HG02642 (cell line): ENCODE results near the gene SUPT20H.

Source experiments
- ATAC-seq: cut with Tn5 transposase; IDR thresholded peaks from one replicate; pipeline ENCODE4 v1.9.1; 2021; ENCODE audit warnings: mild to moderate bottlenecking; ENCODE audit not compliant: unreplicated experiment, poor library complexity

The SUPT20H gene

DNA sequence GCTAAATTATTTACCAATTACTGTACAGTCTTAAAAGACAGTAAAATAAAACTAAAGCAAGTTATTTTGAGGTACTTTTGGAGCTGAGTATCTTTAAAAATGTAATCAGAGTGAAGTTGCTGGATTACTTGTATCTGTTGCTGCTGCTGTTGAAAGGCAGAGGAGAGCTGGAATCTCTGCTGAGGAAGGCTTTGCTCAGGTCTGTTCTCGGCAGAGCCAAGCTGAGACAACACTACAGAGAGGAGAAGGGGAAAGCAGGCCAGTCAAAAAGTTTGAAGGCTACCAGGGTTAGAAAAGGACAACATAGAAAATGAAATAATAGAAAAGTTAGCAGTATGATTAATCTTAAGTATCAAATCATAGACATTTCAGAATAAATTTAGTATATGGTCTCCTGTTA lies 49.1 kb downstream of the SUPT20H start:
- ATAC-seq: no peak

DNA sequence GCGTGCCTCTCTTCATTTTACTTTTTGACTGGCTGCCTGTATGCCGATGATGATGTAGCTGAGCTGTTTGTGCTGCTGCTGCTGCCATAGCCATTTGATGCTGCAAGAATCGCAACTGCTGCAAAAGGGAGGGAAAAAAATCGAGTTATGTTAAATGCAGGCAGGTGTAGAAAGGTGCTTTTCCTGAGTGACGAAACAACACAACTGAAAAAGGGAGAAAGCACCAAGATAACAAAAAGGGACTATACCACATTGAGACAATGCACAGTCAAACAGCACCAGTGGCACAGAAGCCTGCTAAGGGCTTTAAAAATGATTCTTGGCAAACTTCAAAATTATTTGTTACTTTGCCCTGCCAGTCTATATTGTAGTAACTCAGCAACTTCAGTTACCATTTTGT lies 49.8 kb downstream of the SUPT20H start:
- no peak for ATAC-seq

- ATAC-seq: no peak
These were observed 57.6 kb downstream of the SUPT20H start for GRCh38 chr13:37001921-37002250.

GRCh38 chr13:36999054-36999714 lies 60.3 kb downstream of the SUPT20H start, which contains the start of gene ALG5:
Gene ALG5 (minus strand): TSS chr13:36999340. CDS start chr13:36999300, 40 bp downstream.
- peak; percentile 70 for ATAC-seq

GRCh38 chr13:36998624-36999041 lies 60.9 kb downstream of the SUPT20H start:
- ATAC-seq: no peak

DNA sequence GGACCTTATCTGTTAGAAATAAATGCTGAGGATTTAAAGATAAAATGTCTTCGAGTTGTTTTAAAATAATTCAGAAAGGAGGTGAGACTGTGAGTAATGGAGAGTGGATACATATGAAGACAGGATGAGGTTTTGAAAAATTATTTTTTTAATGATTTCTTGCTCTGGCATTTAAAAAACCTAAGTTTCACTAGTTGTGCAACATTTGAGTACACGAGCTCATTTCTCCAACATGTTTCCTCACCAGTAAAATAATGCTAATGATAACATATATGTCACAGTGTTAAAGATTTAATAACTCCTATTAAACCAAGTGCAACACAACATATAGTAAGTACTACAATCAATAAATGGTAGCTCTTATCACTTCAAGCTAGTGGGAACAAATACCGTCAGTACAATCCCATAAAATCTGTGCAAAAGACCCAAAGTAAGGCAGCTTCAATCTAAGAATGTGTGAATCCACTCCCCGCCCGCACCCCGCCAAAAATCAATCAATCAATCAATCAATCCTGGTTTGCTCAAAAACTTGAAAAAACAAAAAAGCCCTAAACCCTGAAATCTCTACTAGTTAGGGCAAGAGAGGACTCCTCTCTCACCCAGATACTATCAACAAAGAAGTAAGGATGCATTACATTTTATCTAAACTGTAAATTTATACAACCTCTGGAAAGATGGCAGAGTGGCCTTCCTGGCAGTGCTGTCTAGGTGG lies 61.6 kb downstream of the SUPT20H start:
- ATAC-seq: no peak

DNA sequence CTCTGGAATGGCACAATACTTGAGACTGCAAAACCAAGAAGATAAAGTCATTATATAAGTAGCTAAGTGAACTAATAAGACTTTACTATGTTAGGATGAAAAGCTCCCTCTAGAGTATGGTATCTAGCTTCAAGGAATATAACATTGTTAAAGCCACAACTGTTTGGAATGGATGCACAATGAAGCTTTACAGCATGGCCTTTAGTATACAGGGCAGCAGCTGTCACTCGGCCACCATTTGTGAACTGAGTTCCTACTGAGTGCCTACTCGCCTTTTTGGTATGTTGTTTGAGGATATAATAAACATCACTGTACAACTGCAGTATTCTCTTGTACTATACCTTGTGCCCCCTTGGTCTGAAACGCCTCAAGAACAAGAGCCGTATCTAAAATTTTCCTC lies 67.1 kb downstream of the SUPT20H start:
- no peak for ATAC-seq

GRCh38 chr13:36986462-36987240 lies 72.8 kb downstream of the SUPT20H start:
- ATAC-seq: no peak

DNA sequence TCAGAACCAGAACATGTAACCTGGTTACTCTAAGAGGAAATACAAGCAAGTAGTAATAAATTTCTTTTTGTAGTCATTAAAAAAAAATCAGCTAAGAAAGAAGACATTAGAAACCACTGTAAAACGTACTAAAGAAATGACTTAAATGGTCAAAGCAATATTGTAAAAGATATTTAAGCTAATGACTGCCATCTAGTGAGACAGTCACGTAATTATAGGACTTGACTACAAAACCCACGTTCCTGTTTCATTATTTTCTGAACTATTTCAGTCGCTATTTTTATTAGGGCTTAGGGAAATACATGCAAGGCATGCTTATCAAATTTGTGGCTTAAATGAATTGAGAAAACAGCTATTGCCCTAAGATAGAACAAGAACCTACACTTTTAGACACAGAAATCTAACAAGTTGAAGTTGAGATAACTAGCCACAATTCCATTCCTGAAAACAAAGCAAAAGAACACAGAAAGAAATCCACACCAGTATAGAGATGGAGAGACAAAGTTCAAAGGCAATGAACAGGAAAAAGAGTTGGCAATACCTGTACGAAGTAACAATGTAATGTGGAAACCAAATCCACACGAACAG lies 78.2 kb downstream of the SUPT20H start:
- ATAC-seq: peak; percentile 54

GRCh38 chr13:36979361-36980050 lies 80.0 kb downstream of the SUPT20H start:
- no peak for ATAC-seq

DNA sequence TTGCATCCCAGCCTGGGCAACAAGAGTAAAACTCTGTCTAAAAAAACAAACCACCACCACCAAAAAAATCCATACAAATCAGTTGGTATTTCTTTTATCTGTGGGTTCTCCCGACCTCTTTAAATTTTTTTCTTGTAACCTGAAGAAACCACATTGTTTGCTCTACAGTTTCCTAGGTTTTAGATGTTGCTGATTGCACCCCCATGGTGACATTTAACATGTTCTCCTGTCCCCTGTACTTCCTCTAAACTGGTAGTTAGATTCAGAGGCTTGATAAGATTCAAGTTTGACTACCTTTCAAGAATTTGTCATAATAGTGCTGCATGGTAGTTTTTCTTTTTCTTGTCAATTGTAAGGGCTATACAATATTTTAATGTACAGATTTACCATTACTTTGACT lies 84.3 kb downstream of the SUPT20H start:
- ATAC-seq: no peak

- ATAC-seq: peak; percentile 81
These were observed 85.7 kb downstream of the SUPT20H start for GRCh38 chr13:36973621-36974295.

GRCh38 chr13:36973009-36973408 lies 86.5 kb downstream of the SUPT20H start:
- no peak for ATAC-seq

- ATAC-seq: no peak
These were observed 93.1 kb downstream of the SUPT20H start for GRCh38 chr13:36966404-36966803.

DNA sequence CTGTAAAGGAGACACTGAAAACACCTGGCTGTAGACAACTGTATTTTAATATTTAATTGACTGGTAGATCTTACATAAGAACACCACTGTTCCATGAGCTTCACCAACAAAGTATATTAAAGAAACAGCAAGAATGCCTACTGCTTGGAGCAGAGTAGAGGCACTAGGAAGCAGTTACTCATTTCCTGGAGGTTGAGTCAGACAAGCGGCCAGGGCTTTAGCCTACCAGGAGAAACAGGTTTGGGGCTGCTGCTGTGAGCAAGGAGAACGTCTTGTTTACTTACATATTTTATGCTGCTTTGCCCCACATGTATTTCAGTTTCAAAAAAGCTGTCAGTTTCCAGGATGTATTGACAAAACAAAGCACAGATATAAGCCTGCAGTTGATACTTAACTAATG lies 93.7 kb downstream of the SUPT20H start:
- ATAC-seq: no peak

DNA sequence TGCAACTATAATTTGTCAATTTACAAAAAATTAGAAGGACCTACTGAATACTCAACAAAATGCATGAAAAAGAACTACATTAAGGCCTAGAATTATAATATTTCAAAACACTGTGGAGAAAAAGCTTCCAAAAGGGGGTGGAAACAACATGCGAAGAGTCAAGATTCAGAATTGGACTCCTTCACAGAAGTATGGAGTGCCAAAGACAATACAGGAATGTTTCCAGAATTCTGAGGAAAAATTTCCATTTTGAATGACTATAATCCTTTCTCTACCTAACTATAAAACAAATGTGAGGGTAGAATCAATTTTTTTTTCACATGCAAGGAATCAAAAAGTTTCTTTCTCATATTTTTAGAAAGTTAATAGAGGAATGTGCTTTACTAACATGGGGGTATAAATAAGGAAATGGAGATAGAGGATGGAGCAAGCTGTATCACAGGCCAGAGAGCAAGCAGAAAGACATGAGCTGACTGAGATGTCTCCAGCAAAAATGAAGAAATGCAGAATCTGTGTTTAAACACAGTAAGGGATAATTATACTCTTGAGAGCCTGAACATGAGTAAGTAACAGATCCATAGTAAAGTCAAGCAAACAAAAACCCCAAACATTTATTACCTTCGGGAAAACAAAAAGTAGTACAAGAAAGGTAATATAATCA lies 99.9 kb downstream of the SUPT20H start:
- ATAC-seq: no peak
